Natural killer cell (primary cell): ENCODE results near the gene GDAP1L1. TPM values are rescaled to one million over a fixed set of nuclear protein-coding genes. Genes with fewer than 3 reads are reported as not detected.

Source experiments
- ATAC-seq, 3 donors: fragments of 150-1000 bp in 2 of 3; fragments of 200-7000 bp in 1 of 3; cut with Tn5 transposase; 1 replicate in 1 of 3; 2 replicates in 2 of 3; pipeline ENCODE4 v1.10.0; 2021; ENCODE audit warnings: mild to moderate bottlenecking in 2 of 3, moderate library complexity in 2 of 3
- DNase-seq, 2 donors: peaks; one replicate each; pipeline versions ENCODE4 v3.0.0 to v3.0.0-alpha.2; 2013 to 2021; ENCODE audit warnings: mixed read lengths in 1 of 2
- H3K27ac ChIP-seq: one replicate; pipeline ENCODE4 v1.5.1; 2013; ENCODE audit warnings: mild to moderate bottlenecking, low read length
- H3K27me3 ChIP-seq: one replicate; pipeline ENCODE4 v1.6.1; 2013; ENCODE audit warnings: low read length; ENCODE audit not compliant: control insufficient read depth, insufficient read depth
- H3K36me3 ChIP-seq: one replicate; pipeline ENCODE4 v1.6.1; 2013; ENCODE audit warnings: low read length; ENCODE audit not compliant: control insufficient read depth, insufficient read depth
- H3K4me1 ChIP-seq: one replicate; pipeline ENCODE4 v1.6.1; 2013; ENCODE audit warnings: low read length; ENCODE audit not compliant: control insufficient read depth, insufficient read depth
- H3K4me3 ChIP-seq: one replicate; pipeline ENCODE4 v1.5.1; 2013; ENCODE audit warnings: low read length
- H3K9me3 ChIP-seq: one replicate; pipeline ENCODE4 v1.6.1; 2013; ENCODE audit warnings: low read length; ENCODE audit not compliant: control insufficient read depth, insufficient read depth
- H3K27ac Mint-ChIP-seq, 2 donors: one replicate each; pipeline ENCODE4 v1.8.0; 2022; ENCODE audit warnings: mild to moderate bottlenecking in 2 of 2, mixed read lengths in 2 of 2, moderate library complexity in 1 of 2
- H3K27me3 Mint-ChIP-seq, 2 donors: one replicate each; pipeline ENCODE4 v1.8.0; 2022; ENCODE audit warnings: low read depth in 2 of 2, mixed read lengths in 2 of 2
- H3K36me3 Mint-ChIP-seq: one replicate; pipeline ENCODE4 v1.8.0; 2022; ENCODE audit warnings: mixed read lengths
- H3K4me1 Mint-ChIP-seq, 2 donors: one replicate each; pipeline ENCODE4 v1.8.0; 2022; ENCODE audit warnings: mixed read lengths in 2 of 2
- H3K4me3 Mint-ChIP-seq: one replicate; pipeline ENCODE4 v1.8.0; 2022; ENCODE audit warnings: mild to moderate bottlenecking, moderate library complexity, mixed read lengths
- H3K9me3 Mint-ChIP-seq, 2 donors: one replicate each; pipeline ENCODE4 v1.8.0; 2022; ENCODE audit warnings: mixed read lengths in 2 of 2
- CTCF ChIP-seq: fragments of 200-600 bp; IDR thresholded peaks from one replicate; pipeline ENCODE4 v1.8.0; 2022; ENCODE audit warnings: antibody characterized with exemption
- WGBS: methylation state at CpG from one replicate; pipeline ENCODE4 v1.1.7; 2013; ENCODE audit warnings: missing lambda C conversion rate; ENCODE audit not compliant: insufficient coverage; 5-methylcytosine and 5-hydroxymethylcytosine counted together
- intact Hi-C: fragments of 100-400 bp; cut with micrococcal nuclease; formaldehyde crosslinking; loops from one replicate; pipeline ENCODE4 v1.14.2; 2022
- total RNA-seq, 4 donors: library from RNA; stranded (reverse); fragments of 120-200 nt in 1 of 4; gene quantifications; one replicate each; pipeline versions ENCODE4 v1.2.3 to v1.2.4, GENCODE V29; 2013 to 2022

GDAP1L1 gene
- total RNA-seq, 3 donors from 2014 or later (not counting 1 experiment from before 2014, with no cell fraction given): not detected

- Mint-ChIP-seq H3K4me3 (no peak overlapping the region), H3K36me3 (no peaks in the 10 kb centered on the region), H3K27me3 (peaks cover 13 to 16% of the 10 kb centered on the region in 2 donors), H3K9me3 (no peaks in the 10 kb centered on the region), H3K4me1 (peaks cover 5 to 9% of the 10 kb centered on the region in 2 donors), H3K27ac (no peak overlapping the region)
- Histone ChIP-seq H3K27ac (no peak overlapping the region), H3K9me3 (no peaks in the 10 kb centered on the region), H3K4me3 (no peak overlapping the region), H3K27me3 (peaks cover 14% of the 10 kb centered on the region), H3K36me3 (no peaks in the 10 kb centered on the region), H3K4me1 (peaks cover 7% of the 10 kb centered on the region)
- peak in 2 of 3 donors; percentile 60 to 71 for ATAC-seq
- DNase-seq: peak; percentile 22 to 34
- intact Hi-C loops: no loop called here
- 13% methylated on average over 29 of the region's 31 CpGs for WGBS
- no peak for TF ChIP-seq CTCF
Measured at GRCh38 chr20:44247586-44248409, 690 bp downstream of the GDAP1L1 start.

- ATAC-seq (no peak), DNase-seq (no peak)
- Mint-ChIP-seq H3K27me3 (peaks cover 14 to 16% of the 10 kb centered on the region in 2 donors), H3K9me3 (no peaks in the 10 kb centered on the region), H3K36me3 (no peaks in the 10 kb centered on the region), H3K4me3 (no peak overlapping the region), H3K4me1 (peaks cover 5 to 9% of the 10 kb centered on the region in 2 donors), H3K27ac (no peak overlapping the region)
- Histone ChIP-seq H3K9me3 (no peaks in the 10 kb centered on the region), H3K27me3 (peaks cover 14% of the 10 kb centered on the region), H3K36me3 (no peaks in the 10 kb centered on the region), H3K27ac (no peak overlapping the region), H3K4me3 (no peak overlapping the region), H3K4me1 (peaks cover 7% of the 10 kb centered on the region)
- 62% methylated on average over 3 of the region's 3 CpGs for WGBS
- no peak for TF ChIP-seq CTCF
- intact Hi-C loops: no loop called here
Measured at GRCh38 chr20:44248410-44248759, 1.3 kb downstream of the GDAP1L1 start.

- no peak for ATAC-seq
- H3K4me3 ChIP-seq: no peak overlapping the region
- no peak for DNase-seq
- intact Hi-C loops: no loop called here
- H3K9me3 ChIP-seq: no peaks in the 10 kb centered on the region
- Mint-ChIP-seq H3K4me1 (peaks cover 5 to 9% of the 10 kb centered on the region in 2 donors), H3K27ac (no peak overlapping the region), H3K36me3 (no peaks in the 10 kb centered on the region), H3K4me3 (no peak overlapping the region), H3K27me3 (peaks cover 14 to 15% of the 10 kb centered on the region in 2 donors), H3K9me3 (no peaks in the 10 kb centered on the region)
- no peak overlapping the region for H3K27ac ChIP-seq
- H3K36me3 ChIP-seq: no peaks in the 10 kb centered on the region
- H3K27me3 ChIP-seq: peaks cover 14% of the 10 kb centered on the region
- H3K4me1 ChIP-seq: peaks cover 7% of the 10 kb centered on the region
- TF ChIP-seq CTCF: no peak
- 62% methylated on average over 4 of the region's 4 CpGs for WGBS
Measured at GRCh38 chr20:44251284-44251683, 4.2 kb downstream of the GDAP1L1 start.
